Left cardiac atrium (tissue), 4 donors: ENCODE data around the gene KCNC3. TPM values are rescaled to one million over a fixed set of nuclear protein-coding genes. Genes with fewer than 3 reads are reported as not detected.
A peak's percentile ranks its signal among the peaks of the same experiment; 100 is the strongest.

ENCODE experiments used
- ATAC-seq, 2 donors: fragments of 200-7000 bp; cut with Tn5 transposase; one replicate each; pipeline ENCODE4 v1.9.1; 2020; ENCODE audit warnings: mild to moderate bottlenecking in 2 of 2, moderate library complexity in 2 of 2
- DNase-seq: peaks from one replicate; pipeline ENCODE4 v3.0.0-alpha.2; 2020
- intact Hi-C, 2 donors: fragments of 100-400 bp; cut with DNase I; formaldehyde crosslinking; loops; one replicate each; pipeline versions ENCODE4 v1.14.1 to v1.15.1; 2022 to 2023
- total RNA-seq, 2 donors: library from RNA; stranded (reverse); fragmentation: NEBNext Ultra II Directional; extraction: Animal tissue kit (Norgen Biotek cat#: 25700); gene quantifications; one replicate each; pipeline ENCODE4 v1.2.1, GENCODE V29; 2021
- donor health status: DM: no; HTN: yes; CAD: no.
- donor health status: DM: no; HTN: yes; CAD: no; lungs with severe emphysema.
- donor health status: DM: yes; HTN: yes; CAD: no.
- donor health status: Dilated cardiomyopathy.

Gene KCNC3
- total RNA-seq, 2 donors from 2014 or later: 2.7 to 4.0 TPM

- intact Hi-C loops: no loop called here
- ATAC-seq: no peak
- no peak for DNase-seq
Measured at GRCh38 chr19:50292216-50292827, 36.9 kb downstream of the KCNC3 start.

DNA sequence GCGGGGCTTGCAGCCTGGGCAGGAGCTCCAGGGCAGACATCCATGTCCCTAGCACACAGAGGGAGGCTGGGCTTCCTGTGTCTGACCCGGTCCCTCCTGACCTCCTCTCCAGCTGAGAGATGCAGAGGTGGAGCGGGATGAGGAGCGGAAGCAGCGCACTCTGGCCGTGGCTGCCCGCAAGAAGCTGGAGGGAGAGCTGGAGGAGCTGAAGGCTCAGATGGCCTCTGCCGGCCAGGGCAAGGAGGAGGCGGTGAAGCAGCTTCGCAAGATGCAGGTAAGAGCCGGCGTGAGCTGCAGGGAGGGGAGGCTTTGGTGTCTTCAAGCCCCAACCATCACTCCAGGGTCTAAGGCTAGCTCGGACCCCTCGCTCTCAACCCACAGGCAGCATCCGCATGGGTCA is 38.4 kb downstream of the KCNC3 start:
- ATAC-seq (no peak), DNase-seq (no peak)
- intact Hi-C loops: no loop called here

DNA sequence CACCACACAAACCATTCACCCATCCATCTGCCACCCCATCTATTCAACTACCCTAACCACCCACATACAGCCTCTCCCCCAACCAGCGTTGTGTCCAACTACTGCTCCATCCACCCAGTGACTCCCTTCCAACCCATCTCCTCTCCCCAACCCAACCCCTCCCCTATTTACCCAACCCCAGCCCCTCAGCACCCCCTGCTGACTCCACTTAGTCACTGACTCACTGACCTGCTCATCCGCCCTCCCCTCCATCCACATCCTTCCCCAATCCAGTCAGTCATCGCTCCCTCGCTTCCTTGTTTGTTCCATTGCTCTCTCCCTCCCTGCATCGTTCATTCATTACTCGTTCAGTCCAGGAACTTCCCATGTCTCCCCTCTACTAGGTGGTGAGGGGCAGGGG is 39.2 kb downstream of the KCNC3 start:
- intact Hi-C loops: no loop called here
- no peak for DNase-seq
- no peak for ATAC-seq

GRCh38 chr19:50288954-50289353 is 40.2 kb downstream of the KCNC3 start:
- ATAC-seq: no peak
- intact Hi-C loops: no loop called here
- DNase-seq: no peak

DNA sequence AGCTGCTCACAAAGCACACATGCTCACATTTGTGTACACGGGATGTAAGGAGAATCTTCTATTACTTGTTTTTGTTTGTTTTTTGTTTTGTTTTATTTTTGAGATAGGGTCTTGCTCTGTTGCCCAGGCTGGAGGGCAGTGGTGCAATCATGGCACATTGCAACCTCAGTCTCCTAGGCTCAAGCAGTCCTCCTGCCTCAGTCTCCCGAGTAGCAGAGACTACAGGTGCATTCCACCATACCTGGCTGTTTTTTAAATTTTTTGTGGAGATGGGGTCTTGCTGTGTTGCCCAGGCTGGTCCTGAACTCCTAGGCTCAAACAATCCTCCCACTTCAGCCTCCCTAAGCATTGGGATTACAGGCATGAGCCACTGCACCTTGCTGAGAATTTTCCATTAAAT is 41.8 kb downstream of the KCNC3 start:
- intact Hi-C loops: no loop called here
- ATAC-seq: no peak
- no peak for DNase-seq

- DNase-seq: no peak
- intact Hi-C loops: no loop called here
- no peak for ATAC-seq
Measured at GRCh38 chr19:50286443-50286842, 42.7 kb downstream of the KCNC3 start.

GRCh38 chr19:50285833-50286232 is 43.3 kb downstream of the KCNC3 start:
- intact Hi-C loops: no loop called here
- ATAC-seq (no peak), DNase-seq (no peak)

- intact Hi-C loops: no loop called here
- DNase-seq: no peak
Measured at GRCh38 chr19:50281491-50281890, 47.7 kb downstream of the KCNC3 start.

DNA sequence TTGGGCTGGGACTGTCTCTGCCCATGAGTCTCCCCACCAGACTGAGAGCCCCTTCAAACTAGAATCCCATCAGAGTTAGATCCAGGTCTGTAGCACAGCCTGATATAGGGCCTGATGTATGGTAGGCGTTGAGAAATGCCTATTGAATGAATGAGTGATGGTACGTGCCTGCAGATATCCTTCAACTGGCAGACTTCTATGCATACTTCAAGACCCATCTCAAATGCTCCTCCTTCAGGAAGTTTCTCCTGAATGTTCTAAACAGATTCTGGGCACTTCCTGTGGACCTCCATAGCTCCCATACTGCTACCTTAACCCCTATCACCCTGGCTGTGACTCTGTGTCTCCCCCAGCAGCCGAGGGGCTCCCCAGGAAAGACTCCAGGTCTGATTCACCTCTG is 48.2 kb downstream of the KCNC3 start:
- ATAC-seq (no peak), DNase-seq (no peak)
- intact Hi-C loops: no loop called here

More at GRCh38 chr19:50281491-50281890, 47.7 kb downstream of the KCNC3 start:
- ATAC-seq: no peak

GRCh38 chr19:50280074-50280473 is 49.1 kb downstream of the KCNC3 start:
- ATAC-seq (no peak), DNase-seq (no peak)
- intact Hi-C loops: no loop called here

DNA sequence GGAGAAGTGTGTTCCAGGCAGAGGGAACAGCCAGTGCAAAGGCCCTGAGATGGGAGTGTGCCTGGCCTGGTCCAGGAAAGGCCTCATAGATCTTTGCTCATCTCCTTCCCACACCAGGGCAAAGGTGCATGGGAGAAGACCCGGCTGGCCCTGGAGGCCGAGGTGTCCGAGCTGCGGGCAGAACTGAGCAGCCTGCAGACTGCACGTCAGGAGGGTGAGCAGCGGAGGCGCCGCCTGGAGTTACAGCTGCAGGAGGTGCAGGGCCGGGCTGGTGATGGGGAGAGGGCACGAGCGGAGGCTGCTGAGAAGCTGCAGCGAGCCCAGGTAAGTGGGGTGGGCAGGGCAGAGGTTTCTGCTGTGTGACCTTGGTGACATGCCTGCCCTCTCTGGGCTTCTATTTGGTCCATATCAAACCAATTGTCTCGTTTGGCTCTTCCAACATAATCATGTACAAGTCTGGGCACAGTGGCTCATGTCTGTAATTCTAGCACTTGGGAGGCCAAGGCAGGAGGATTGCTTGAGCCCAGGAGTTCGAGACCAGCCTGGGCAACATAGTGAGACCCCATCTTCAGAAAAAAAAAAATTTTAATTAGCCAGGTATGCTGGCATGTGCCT is 51.1 kb downstream of the KCNC3 start:
- no peak for ATAC-seq
- intact Hi-C loops: no loop called here
- no peak for DNase-seq

GRCh38 chr19:50276370-50277063 is 52.7 kb downstream of the KCNC3 start:
- no peak for ATAC-seq
- no peak for DNase-seq
- intact Hi-C loops: no loop called here

- intact Hi-C loops: no loop called here
- ATAC-seq: no peak
- no peak for DNase-seq
Measured at GRCh38 chr19:50275577-50276368, 53.4 kb downstream of the KCNC3 start.

DNA sequence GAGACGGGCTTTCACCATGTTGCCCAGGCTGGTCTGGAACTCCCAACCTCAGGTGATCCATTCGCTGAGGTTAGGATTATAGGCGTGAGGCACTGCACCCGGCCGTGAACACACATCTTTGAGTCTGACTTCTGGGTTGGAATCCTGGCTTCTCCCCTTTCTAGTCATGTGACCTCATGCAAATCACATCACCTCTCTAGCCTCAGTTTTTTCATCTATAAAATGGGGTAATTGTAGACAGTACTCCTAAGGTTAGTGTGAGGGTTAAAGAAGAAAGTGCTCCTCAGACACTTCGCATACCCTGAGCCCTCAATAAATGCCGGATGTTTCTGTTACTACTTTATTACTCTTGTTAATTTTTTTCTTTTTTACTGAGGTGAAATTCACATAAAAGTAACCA is 55.4 kb downstream of the KCNC3 start:
- ATAC-seq: no peak
- no peak for DNase-seq
- intact Hi-C loops: no loop called here

GRCh38 chr19:50272263-50272897 is 56.8 kb downstream of the KCNC3 start:
- ATAC-seq (no peak), DNase-seq (no peak)
- intact Hi-C loops: no loop called here

- no peak for ATAC-seq
- intact Hi-C loops: no loop called here
- DNase-seq: no peak
Measured at GRCh38 chr19:50269653-50270052, 59.5 kb downstream of the KCNC3 start.

GRCh38 chr19:50268501-50268900 is 60.7 kb downstream of the KCNC3 start:
- intact Hi-C loops: no loop called here
- ATAC-seq: no peak

GRCh38 chr19:50268041-50268440 is 61.1 kb downstream of the KCNC3 start:
- intact Hi-C loops: no loop called here
- peak in 1 of 2 donors; percentile 23 for ATAC-seq

More at GRCh38 chr19:50268501-50268900, 60.7 kb downstream of the KCNC3 start:
- no peak for DNase-seq

GRCh38 chr19:50266896-50267295 is 62.3 kb downstream of the KCNC3 start:
- intact Hi-C loops: no loop called here
- no peak for ATAC-seq
- no peak for DNase-seq

More at GRCh38 chr19:50268041-50268440, 61.1 kb downstream of the KCNC3 start:
- DNase-seq: no peak
